HL-60 (cell line): ENCODE results near the gene FLNC.

ENCODE experiments used
- CTCF ChIP-seq: IDR thresholded peaks from one replicate; pipeline ENCODE4 v1.5.1; 2011; ENCODE audit warnings: low read length, control low read depth, inconsistent platforms; ENCODE audit not compliant: insufficient read depth
- GABPA ChIP-seq: IDR thresholded peaks from 2 replicates; pipeline ENCODE4 v1.6.1; 2012; ENCODE audit warnings: low read depth
- POLR2AphosphoS5 ChIP-seq: IDR thresholded peaks from 2 replicates; pipeline ENCODE4 v1.6.1; 2012; ENCODE audit warnings: low read depth

- TF ChIP-seq CTCF: no peak
- no peak for TF ChIP-seq GABPA
- TF ChIP-seq POLR2AphosphoS5: no peak
Measured at GRCh38 chr7:128878226-128879105, 48.3 kb downstream of the FLNC start.
